Vagina (tissue), 2 donors: ENCODE results near the gene HERC4.

Experiments
- CTCF ChIP-seq, 3 experiments: fragments of 450-650 bp in 2 of 3; fragments of 200-600 bp in 1 of 3; sonication (generic) in 1 of 3; IDR thresholded peaks; one replicate each; pipeline ENCODE4 v1.5.1; 2017 to 2019; ENCODE audit warnings: antibody characterized with exemption in 3 of 3, mild to moderate bottlenecking in 2 of 3, moderate library complexity in 2 of 3
- POLR2A ChIP-seq, 2 donors: fragments of 450-650 bp; IDR thresholded peaks; one replicate each; pipeline ENCODE4 v1.6.1; 2017; ENCODE audit warnings: antibody characterized with exemption in 2 of 2, mild to moderate bottlenecking in 2 of 2, moderate library complexity in 2 of 2

DNA sequence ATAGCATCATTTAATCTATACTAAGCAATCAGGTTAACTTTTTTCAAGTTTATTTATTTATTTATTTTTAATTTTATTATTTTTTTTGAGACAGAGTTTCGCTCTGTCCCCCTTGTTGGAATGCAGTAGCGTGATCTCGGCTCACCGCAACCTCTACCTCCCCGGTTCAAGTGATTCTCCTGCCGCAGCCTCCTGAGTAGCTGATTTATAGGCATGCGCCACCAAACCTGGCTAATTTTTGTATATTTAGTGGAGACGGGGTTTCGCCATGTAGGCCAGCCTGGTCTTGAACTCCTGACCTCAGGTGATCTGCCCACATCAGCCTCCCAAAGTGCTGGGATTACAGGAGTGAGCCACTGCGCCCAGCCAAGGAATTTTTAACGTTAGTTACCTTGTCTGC lies 33.6 kb upstream of the HERC4 start:
- TF ChIP-seq POLR2A (IDR thresholded peaks at IDR 0.05) = no peak
- no peak for TF ChIP-seq CTCF (IDR thresholded peaks at IDR 0.05)
